HG02610 (cell line): ENCODE data around the gene TMEM176B.
"Not testable (repeated sequence)": the region's sequence is repeated elsewhere in the genome, so short reads cannot be mapped to it uniquely, and the experiment has no call there.

Experiments used
- ATAC-seq: cut with Tn5 transposase; IDR thresholded peaks from one replicate; pipeline ENCODE4 v1.9.1; 2021; ENCODE audit warnings: mild to moderate bottlenecking, moderate library complexity; ENCODE audit not compliant: unreplicated experiment

TMEM176B gene

GRCh38 chr7:150791746-150792452, 8.3 kb downstream of the TMEM176B start:
- ATAC-seq = no peak

GRCh38 chr7:150791304-150791703, 8.9 kb downstream of the TMEM176B start:
- ATAC-seq = no peak

GRCh38 chr7:150790416-150791075, 9.6 kb downstream of the TMEM176B start:
- no peak for ATAC-seq

- ATAC-seq = no peak
Observed at GRCh38 chr7:150788474-150789269, 11.5 kb downstream of the TMEM176B start.

GRCh38 chr7:150787321-150788281, 12.6 kb downstream of the TMEM176B start:
- ATAC-seq = no peak

GRCh38 chr7:150784954-150785353, 15.2 kb downstream of the TMEM176B start:
- no peak for ATAC-seq

GRCh38 chr7:150784120-150784736, 15.9 kb downstream of the TMEM176B start:
- ATAC-seq = no peak

GRCh38 chr7:150781961-150782360, 18.2 kb downstream of the TMEM176B start:
- ATAC-seq = no peak

GRCh38 chr7:150781103-150781502, 19.1 kb downstream of the TMEM176B start:
- no peak for ATAC-seq

GRCh38 chr7:150780292-150780691, 19.9 kb downstream of the TMEM176B start:
- no peak for ATAC-seq

- no peak for ATAC-seq
Observed at GRCh38 chr7:150778738-150779301, 21.3 kb downstream of the TMEM176B start.

GRCh38 chr7:150778014-150778737, 22.0 kb downstream of the TMEM176B start:
- no peak for ATAC-seq

- not testable (repeated sequence) for ATAC-seq
Observed at GRCh38 chr7:150774131-150774530, 26.0 kb downstream of the TMEM176B start.

GRCh38 chr7:150769768-150770167, 30.4 kb downstream of the TMEM176B start:
- no peak for ATAC-seq

GRCh38 chr7:150766334-150766709, 33.8 kb downstream of the TMEM176B start:
- no peak for ATAC-seq

GRCh38 chr7:150759479-150759878, 40.7 kb downstream of the TMEM176B start:
- ATAC-seq = no peak

- ATAC-seq = no peak
Observed at GRCh38 chr7:150756858-150757257, 43.3 kb downstream of the TMEM176B start.

- ATAC-seq = no peak
Observed at GRCh38 chr7:150756166-150756565, 44.0 kb downstream of the TMEM176B start.

- ATAC-seq = peak; percentile 57
Observed at GRCh38 chr7:150755473-150756099, 44.6 kb downstream of the TMEM176B start.
